HG03432 (cell line): ENCODE results near the gene SERGEF.

ENCODE experiments used
- ATAC-seq: cut with Tn5 transposase; IDR thresholded peaks from one replicate; pipeline ENCODE4 v1.9.1; 2021; ENCODE audit warnings: mild to moderate bottlenecking, moderate library complexity; ENCODE audit not compliant: unreplicated experiment

Gene SERGEF

DNA sequence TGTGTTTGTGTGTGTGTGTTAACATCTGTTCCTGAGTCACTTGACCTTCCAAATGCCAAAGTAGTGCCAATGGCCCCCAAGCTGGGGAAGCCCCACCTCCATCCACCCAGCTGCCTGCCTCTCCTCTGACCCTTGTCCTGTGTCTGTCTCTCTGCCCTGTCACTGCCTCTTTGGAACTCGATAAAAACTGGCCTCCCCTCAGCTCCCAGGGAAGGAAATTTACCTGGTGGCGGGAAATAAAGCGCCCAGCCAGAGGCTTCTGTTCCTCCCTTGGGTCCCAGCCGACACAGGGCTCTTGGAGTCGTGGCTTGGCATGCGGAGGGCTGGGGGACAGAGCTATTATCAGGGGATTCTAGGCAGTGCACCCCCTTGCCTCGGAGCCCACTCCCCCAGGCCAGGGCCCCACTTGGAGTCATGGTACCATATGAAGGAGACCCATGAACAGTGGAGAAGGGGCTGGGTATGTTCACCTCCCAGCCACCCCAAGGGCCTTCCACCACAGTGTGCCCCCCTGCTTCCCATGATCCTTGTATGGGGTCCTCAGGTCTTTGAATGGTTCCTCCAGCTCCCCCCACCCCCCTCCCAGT, 272.1 kb downstream of the SERGEF start:
- no peak for ATAC-seq

- no peak for ATAC-seq
These were observed 272.9 kb downstream of the SERGEF start for GRCh38 chr11:17739945-17740338.

GRCh38 chr11:17738151-17738973, 274.5 kb downstream of the SERGEF start:
- ATAC-seq = no peak
